ENCODE data around the gene EMP3. TPM values are rescaled to one million over a fixed set of nuclear protein-coding genes. Genes with fewer than 3 reads are reported as not detected.

EMP3 gene
- total and polyA plus RNA-seq, 9 of the 15 experiments (the other 6 are each of a cell fraction or from before 2014, with no cell fraction given) = 123 to 386 (median 296) TPM

- no peaks in the 10 kb centered on the region for H4K20me1 ChIP-seq (replicated peaks; ENCODE audit: control insufficient read depth, insufficient read depth, low read length)
- ATAC-seq (no peak), DNase-seq (ENCODE audit: extremely low read depth in 1 of 4, low spot score in 3 of 4) (no peak), FAIRE-seq (no peak)
- intact Hi-C loops (cut with micrococcal nuclease) (no loop called here), in situ Hi-C loops (cut with MboI) (no loop called here)
- no peak overlapping the region for H3K27ac ChIP-seq (ENCODE audit: extremely low read depth, low read depth, low read length)
- H3K79me2 ChIP-seq (ENCODE audit: control insufficient read depth, insufficient read depth, low read length) = no peaks in the 10 kb centered on the region
- no peaks in the 10 kb centered on the region for H3K9me1 ChIP-seq (ENCODE audit: control insufficient read depth, insufficient read depth, low read length)
- H3K9ac ChIP-seq (ENCODE audit: insufficient read depth in 1 of 2, low read depth in 2 of 2, low read length in 2 of 2) = peak overlapping the region in 1 of 2 experiments; percentile 57; a peak in 2 of 4 replicates
- 53% methylated on average over 4 of the region's 14 CpGs for whole genome bisulfite sequencing (ENCODE audit: insufficient coverage, low coverage, missing lambda C conversion rate)
- H2AFZ ChIP-seq (ENCODE audit: low read depth, low read length) = no peak overlapping the region
- ChIA-PET POLR2A (interaction anchor here (0.6 kb wide), 1 partner anchor 22 kb away, joined by 3 read pairs; no protein-coding TSS in a partner anchor), CTCF (ENCODE audit: low intra/inter-chr PET ratio) (no interaction called here)
- no peaks in the 10 kb centered on the region for H3K27me3 ChIP-seq (ENCODE audit: control insufficient read depth in 2 of 2, insufficient read depth in 2 of 2, low read length in 2 of 2)
- TF ChIP-seq HSF4 (CRISPR knock-in tag; IDR thresholded peaks at IDR 0.05; ENCODE audit: borderline replicate concordance) = no peak
- TF ChIP-seq EP300 (IDR thresholded peaks at IDR 0.05; ENCODE audit: low read length) = no peak
- no peak for TF ChIP-seq PHB (CRISPR knock-in tag; IDR thresholded peaks at IDR 0.05)
- no peak for TF ChIP-seq CHD4 (IDR thresholded peaks at IDR 0.05; ENCODE audit: insufficient read depth, insufficient replicate concordance, low read depth, low read length, poor library complexity, severe bottlenecking)
- TF ChIP-seq ZNF354B (CRISPR knock-in tag; IDR thresholded peaks at IDR 0.05) = no peak
- no peaks in the 10 kb centered on the region for H3K36me3 ChIP-seq (ENCODE audit: control insufficient read depth, insufficient read depth, low read length)
- no TSS peak for BruUV-seq (replicated peaks)
- H3K9me3 ChIP-seq (replicated peaks; ENCODE audit: control insufficient read depth, insufficient read depth, low read depth, low read length) = no peaks in the 10 kb centered on the region
- no peak overlapping the region for H3K4me3 ChIP-seq
- peaks cover 8 to 30% of the 10 kb centered on the region in 2 experiments for H3K4me1 ChIP-seq (replicated peaks in 1 of 2; ENCODE audit: control insufficient read depth in 2 of 2, insufficient read depth in 2 of 2, low read length in 2 of 2)
- no peak overlapping the region for H3K4me2 ChIP-seq (ENCODE audit: insufficient read depth, low read length)
Measured at GRCh38 chr19:48368936-48369335, 43.6 kb downstream of the EMP3 start.

GRCh38 chr19:48370955-48371354 is 45.6 kb downstream of the EMP3 start:
- H3K9ac ChIP-seq (ENCODE audit: insufficient read depth in 1 of 2, low read depth in 2 of 2, low read length in 2 of 2) = peak overlapping the region in 1 of 2 experiments; percentile 20; a peak in 1 of 4 replicates
- H3K4me1 ChIP-seq (replicated peaks in 1 of 2; ENCODE audit: control insufficient read depth in 2 of 2, insufficient read depth in 2 of 2, low read length in 2 of 2) = peaks cover 0 to 18% of the 10 kb centered on the region in 2 experiments; a peak in 2 of 5 replicates
- no peak for ATAC-seq
- H3K9me1 ChIP-seq (ENCODE audit: control insufficient read depth, insufficient read depth, low read length) = no peaks in the 10 kb centered on the region
- WGBS (ENCODE audit: insufficient coverage, low coverage, missing lambda C conversion rate) = 74% methylated on average over 4 of the region's 4 CpGs
- DNase-seq (ENCODE audit: extremely low read depth in 1 of 4, low spot score in 3 of 4) = no peak
- H3K9me3 ChIP-seq (replicated peaks; ENCODE audit: control insufficient read depth, insufficient read depth, low read depth, low read length) = no peaks in the 10 kb centered on the region
- ChIA-PET POLR2A (no interaction called here), CTCF (ENCODE audit: low intra/inter-chr PET ratio) (no interaction called here)
- H3K79me2 ChIP-seq (ENCODE audit: control insufficient read depth, insufficient read depth, low read length) = no peaks in the 10 kb centered on the region
- no peak overlapping the region for H3K27ac ChIP-seq (ENCODE audit: extremely low read depth, low read depth, low read length)
- TF ChIP-seq ZNF324 (CRISPR knock-in tag; IDR thresholded peaks at IDR 0.05) (no peak), CBFA2T3 (IDR thresholded peaks at IDR 0.05) (no peak), HIVEP1 (CRISPR knock-in tag; IDR thresholded peaks at IDR 0.05) (no peak), GABPB1 (CRISPR knock-in tag; IDR thresholded peaks at IDR 0.05) (no peak), ZC3H4 (CRISPR knock-in tag; IDR thresholded peaks at IDR 0.05; ENCODE audit: borderline replicate concordance) (no peak), MTA2 (IDR thresholded peaks at IDR 0.05; ENCODE audit: low read depth) (no peak), HNRNPK (IDR thresholded peaks at IDR 0.05; ENCODE audit: low read depth, low read length, poor library complexity, severe bottlenecking) (no peak), ZNF197 (CRISPR knock-in tag; IDR thresholded peaks at IDR 0.05; ENCODE audit: low read depth) (no peak)
- intact Hi-C loops (cut with micrococcal nuclease) = no loop called here
- H3K27me3 ChIP-seq (ENCODE audit: control insufficient read depth in 2 of 2, insufficient read depth in 2 of 2, low read length in 2 of 2) = no peaks in the 10 kb centered on the region
- H3K36me3 ChIP-seq (ENCODE audit: control insufficient read depth, insufficient read depth, low read length) = no peaks in the 10 kb centered on the region
- H3K4me3 ChIP-seq = no peak overlapping the region
- no peak for FAIRE-seq
- H2AFZ ChIP-seq (ENCODE audit: low read depth, low read length) = no peak overlapping the region
- no peak overlapping the region for H3K4me2 ChIP-seq (ENCODE audit: insufficient read depth, low read length)
- H4K20me1 ChIP-seq (replicated peaks; ENCODE audit: control insufficient read depth, insufficient read depth, low read length) = no peaks in the 10 kb centered on the region
- in situ Hi-C loops (cut with MboI) = no loop called here
- BruUV-seq (replicated peaks) = no TSS peak

Data from K562 (cell line).